ENCODE results near the gene KRT76. TPM values are rescaled to one million over a fixed set of nuclear protein-coding genes. Genes with fewer than 3 reads are reported as not detected.

KRT76 gene
- total RNA-seq, 4 donors from 2014 or later: not detected

DNA sequence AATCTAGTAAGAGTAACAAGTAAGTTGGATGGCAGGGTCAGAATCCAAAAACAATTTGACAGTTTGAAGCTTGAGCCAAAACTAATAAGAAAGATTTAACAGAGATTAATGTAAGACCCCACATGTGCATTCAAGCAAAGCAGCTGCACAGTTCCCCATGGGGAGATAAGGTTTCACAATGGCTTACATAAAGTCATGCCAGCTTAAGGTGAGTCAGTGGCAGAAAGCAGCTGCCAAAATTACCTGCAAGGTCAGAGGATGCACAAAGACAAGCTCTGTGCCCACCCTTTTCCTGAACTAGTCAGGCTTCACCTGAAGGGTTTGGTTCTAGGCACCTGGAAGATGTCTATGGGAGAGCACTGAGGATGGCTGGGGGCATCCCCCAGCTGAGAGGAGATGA is 37.2 kb downstream of the KRT76 start:
- Histone ChIP-seq H3K36me3 (no peaks in the 10 kb centered on the region), H3K4me1 (no peaks in the 10 kb centered on the region), H3K9me3 (no peaks in the 10 kb centered on the region), H3K4me3 (no peak overlapping the region), H3K27me3 (peaks cover 0 to 17% of the 10 kb centered on the region in 2 donors), H3K27ac (no peak overlapping the region)
- TF ChIP-seq, protein P1, sequence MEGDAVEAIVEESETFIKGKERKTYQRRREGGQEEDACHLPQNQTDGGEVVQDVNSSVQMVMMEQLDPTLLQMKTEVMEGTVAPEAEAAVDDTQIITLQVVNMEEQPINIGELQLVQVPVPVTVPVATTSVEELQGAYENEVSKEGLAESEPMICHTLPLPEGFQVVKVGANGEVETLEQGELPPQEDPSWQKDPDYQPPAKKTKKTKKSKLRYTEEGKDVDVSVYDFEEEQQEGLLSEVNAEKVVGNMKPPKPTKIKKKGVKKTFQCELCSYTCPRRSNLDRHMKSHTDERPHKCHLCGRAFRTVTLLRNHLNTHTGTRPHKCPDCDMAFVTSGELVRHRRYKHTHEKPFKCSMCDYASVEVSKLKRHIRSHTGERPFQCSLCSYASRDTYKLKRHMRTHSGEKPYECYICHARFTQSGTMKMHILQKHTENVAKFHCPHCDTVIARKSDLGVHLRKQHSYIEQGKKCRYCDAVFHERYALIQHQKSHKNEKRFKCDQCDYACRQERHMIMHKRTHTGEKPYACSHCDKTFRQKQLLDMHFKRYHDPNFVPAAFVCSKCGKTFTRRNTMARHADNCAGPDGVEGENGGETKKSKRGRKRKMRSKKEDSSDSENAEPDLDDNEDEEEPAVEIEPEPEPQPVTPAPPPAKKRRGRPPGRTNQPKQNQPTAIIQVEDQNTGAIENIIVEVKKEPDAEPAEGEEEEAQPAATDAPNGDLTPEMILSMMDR (IDR thresholded peaks at IDR 0.05): no peak
- no peak for DNase-seq (ENCODE audit: low spot score in 2 of 2)

DNA sequence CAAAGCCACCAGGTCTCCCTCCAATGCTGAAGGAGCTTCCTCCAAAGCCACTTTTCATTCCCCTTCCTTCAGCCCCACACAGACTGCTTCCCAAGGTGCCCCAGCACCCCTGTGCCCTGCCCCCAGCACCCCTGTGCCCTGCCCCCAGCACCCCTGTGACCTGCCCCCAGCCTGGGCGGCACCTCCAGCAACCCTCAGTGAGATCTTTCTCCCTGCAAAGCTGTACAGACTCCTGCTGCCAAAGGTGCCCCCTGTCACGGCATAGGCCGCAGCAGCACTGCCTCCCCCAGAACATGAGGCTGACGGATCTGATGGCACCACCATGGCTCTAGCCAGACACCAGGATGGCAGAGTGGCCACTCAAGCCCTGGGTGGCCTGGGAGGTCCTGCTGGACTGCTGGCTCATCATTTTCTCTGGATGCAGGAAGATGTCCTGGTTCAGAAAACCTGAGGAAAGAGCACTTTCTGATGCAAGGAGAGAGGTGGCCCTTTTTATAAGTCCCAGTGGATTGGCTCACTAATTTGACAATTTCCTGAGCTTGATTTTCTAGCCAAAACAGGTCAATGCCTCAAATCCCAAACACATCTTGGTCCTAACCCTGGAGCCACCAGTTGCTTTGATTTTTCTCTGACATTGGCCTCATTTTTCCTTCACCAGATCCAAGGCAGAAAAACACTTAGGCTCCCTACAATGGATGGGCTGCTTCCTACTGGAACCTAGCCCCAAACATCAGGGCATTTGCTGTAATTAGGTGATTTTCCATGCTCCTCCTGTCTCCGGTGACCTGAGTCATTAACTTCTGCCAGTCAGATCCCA is 41.1 kb downstream of the KRT76 start:
- WGBS, 2 donors: 62 to 66% methylated on average over 2 to 5 of the region's 5 CpGs
- H3K4me1 ChIP-seq: no peaks in the 10 kb centered on the region
- H3K27me3 ChIP-seq: peaks cover 0 to 10% of the 10 kb centered on the region in 2 donors
- H3K27ac ChIP-seq: no peak overlapping the region
- TF ChIP-seq POLR2A (IDR thresholded peaks at IDR 0.05): no peak
- no peak for TF ChIP-seq EP300 (IDR thresholded peaks at IDR 0.05)
- TF ChIP-seq, protein P1 (IDR thresholded peaks at IDR 0.05): no peak
- no peak for DNase-seq (ENCODE audit: low spot score in 2 of 2)
- H3K36me3 ChIP-seq: no peaks in the 10 kb centered on the region
- H3K4me3 ChIP-seq: no peak overlapping the region
- no peaks in the 10 kb centered on the region for H3K9me3 ChIP-seq

DNA sequence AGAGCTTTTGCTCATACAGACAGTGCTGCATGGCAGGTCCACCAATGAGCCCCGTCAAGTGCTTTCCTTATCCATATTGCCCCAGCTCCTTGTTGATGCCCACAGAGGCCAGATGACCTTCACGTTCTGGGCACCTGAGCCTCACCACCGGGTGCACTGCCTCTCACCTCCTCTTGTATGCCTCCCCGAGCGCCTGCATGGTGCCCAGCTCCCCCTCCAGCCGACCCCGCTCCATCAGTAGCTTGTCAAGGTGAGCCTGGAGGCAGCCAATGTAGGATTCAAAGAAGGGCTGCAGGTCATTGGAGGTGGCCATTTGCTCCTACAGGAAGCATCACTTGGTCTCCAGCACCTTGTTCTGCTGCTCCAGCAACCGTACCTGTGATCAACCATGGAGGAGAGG is 42.0 kb downstream of the KRT76 start:
- TF ChIP-seq EP300 (IDR thresholded peaks at IDR 0.05): no peak
- TF ChIP-seq, protein P1 (IDR thresholded peaks at IDR 0.05): no peak
- TF ChIP-seq POLR2A (IDR thresholded peaks at IDR 0.05): no peak
- 78 to 85% methylated on average over 8 of the region's 8 CpGs for WGBS, 2 donors
- Histone ChIP-seq H3K4me3 (no peak overlapping the region), H3K27ac (no peak overlapping the region), H3K4me1 (no peaks in the 10 kb centered on the region), H3K9me3 (no peaks in the 10 kb centered on the region), H3K27me3 (peaks cover 0 to 10% of the 10 kb centered on the region in 2 donors), H3K36me3 (no peaks in the 10 kb centered on the region)
- DNase-seq (ENCODE audit: low spot score in 2 of 2): no peak

DNA sequence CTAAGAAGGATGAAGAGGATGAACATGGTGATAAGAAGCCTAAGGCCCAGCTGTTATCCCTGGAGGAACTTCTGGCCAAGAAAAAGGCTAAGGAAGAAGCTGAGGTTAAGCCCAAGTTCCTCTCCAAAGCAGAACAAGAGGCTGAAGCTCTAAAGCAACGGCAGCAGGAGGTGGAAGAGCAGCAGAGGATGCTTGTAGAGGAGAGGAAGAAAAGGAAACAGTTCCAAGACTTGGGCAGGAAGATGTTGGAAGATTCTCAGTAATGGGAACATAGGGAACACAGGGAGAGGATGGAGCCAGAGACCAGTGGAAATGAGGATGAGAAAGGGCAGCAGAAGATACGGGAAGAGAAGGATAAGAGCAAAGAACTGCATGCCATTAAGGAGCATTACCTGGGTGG is 46.4 kb downstream of the KRT76 start:
- Histone ChIP-seq H3K36me3 (no peaks in the 10 kb centered on the region), H3K4me3 (no peak overlapping the region), H3K27ac (no peak overlapping the region), H3K4me1 (no peaks in the 10 kb centered on the region), H3K27me3 (peaks cover 0 to 8% of the 10 kb centered on the region in 2 donors), H3K9me3 (no peaks in the 10 kb centered on the region)
- TF ChIP-seq, protein P1 (IDR thresholded peaks at IDR 0.05): no peak
- no peak for TF ChIP-seq POLR2A (IDR thresholded peaks at IDR 0.05)
- TF ChIP-seq EP300 (IDR thresholded peaks at IDR 0.05): no peak
- 43 to 68% methylated on average over 2 of the region's 2 CpGs for WGBS, 2 donors
- DNase-seq (ENCODE audit: low spot score in 2 of 2): no peak

DNA sequence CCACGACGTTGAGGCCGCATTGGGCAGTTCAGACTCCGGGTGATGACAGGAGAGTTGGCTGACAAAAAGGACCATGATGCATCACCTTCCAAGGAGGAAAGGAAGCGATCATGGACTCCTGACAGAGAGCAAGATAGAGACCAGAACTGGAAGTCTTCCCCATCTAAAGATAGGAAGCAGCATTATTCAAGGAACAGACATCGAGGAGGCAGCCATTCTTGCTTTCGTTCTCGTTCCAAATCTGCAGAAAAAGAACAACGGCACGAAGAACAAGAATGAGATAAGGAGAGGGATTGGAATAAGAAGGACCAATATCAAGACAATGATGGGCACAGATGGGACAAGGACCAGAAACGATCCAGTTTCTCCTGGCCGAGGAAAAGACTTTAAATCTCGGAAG is 46.8 kb downstream of the KRT76 start:
- no peak overlapping the region for H3K4me3 ChIP-seq
- H3K4me1 ChIP-seq: no peaks in the 10 kb centered on the region
- no peak for DNase-seq (ENCODE audit: low spot score in 2 of 2)
- H3K27ac ChIP-seq: no peak overlapping the region
- peaks cover 0 to 4% of the 10 kb centered on the region in 2 donors for H3K27me3 ChIP-seq
- no peaks in the 10 kb centered on the region for H3K36me3 ChIP-seq
- H3K9me3 ChIP-seq: no peaks in the 10 kb centered on the region
- 86 to 89% methylated on average over 13 of the region's 13 CpGs for WGBS, 2 donors
- TF ChIP-seq POLR2A (IDR thresholded peaks at IDR 0.05) (no peak), EP300 (IDR thresholded peaks at IDR 0.05) (no peak)
- TF ChIP-seq, protein P1 (IDR thresholded peaks at IDR 0.05): no peak

All from tibial nerve (tissue), 4 donors.